Uterus (tissue), 4 donors: ENCODE measurements around the gene YBEY. TPM values are rescaled to one million over a fixed set of nuclear protein-coding genes. Genes with fewer than 3 reads are reported as not detected.
"Not testable (repeated sequence)": the region's sequence is repeated elsewhere in the genome, so short reads cannot be mapped to it uniquely, and the experiment has no call there.

ENCODE experiments used
- DNase-seq, 2 donors: peaks; one replicate each; pipeline ENCODE4 v3.0.0-alpha.2; 2019 to 2020
- H3K27ac ChIP-seq, 2 donors: fragments of 200-600 bp; sonication (generic); 1 replicate in 1 of 2; 2 replicates in 1 of 2; pipeline ENCODE4 v1.5.1; 2016 to 2018
- H3K27me3 ChIP-seq, 2 donors: fragments of 200-600 bp; sonication (generic); one replicate each; pipeline ENCODE4 v1.5.1; 2018 to 2019; ENCODE audit warnings: control low read depth in 1 of 2
- H3K36me3 ChIP-seq, 2 donors: fragments of 200-600 bp; sonication (generic); one replicate each; pipeline ENCODE4 v1.5.1; 2019; ENCODE audit warnings: control low read depth in 1 of 2
- H3K4me1 ChIP-seq, 2 donors: fragments of 200-600 bp; sonication (generic); one replicate each; pipeline ENCODE4 v1.5.1; 2018 to 2019; ENCODE audit warnings: control low read depth in 1 of 2
- H3K4me3 ChIP-seq, 2 donors: fragments of 200-600 bp; sonication (generic); 1 replicate in 1 of 2; 2 replicates in 1 of 2; pipeline ENCODE4 v1.5.1; 2018 to 2019; ENCODE audit warnings: mild to moderate bottlenecking in 1 of 2
- H3K9me3 ChIP-seq, 2 donors: fragments of 200-600 bp; sonication (generic); one replicate each; pipeline ENCODE4 v1.5.1; 2019; ENCODE audit warnings: control low read depth in 1 of 2
- POLR2A ChIP-seq, 2 donors: fragments of 450-650 bp; IDR thresholded peaks; one replicate each; pipeline ENCODE4 v1.6.1; 2016; ENCODE audit warnings: antibody characterized with exemption in 2 of 2, mild to moderate bottlenecking in 1 of 2, moderate library complexity in 1 of 2
- intact Hi-C: fragments of 100-400 bp; cut with DNase I; formaldehyde crosslinking; loops from one replicate; pipeline ENCODE4 v1.15.1; 2023; ENCODE audit warnings: low total_unique reads
- total RNA-seq, 4 donors: library from RNA; depleted of rRNA in 3 of 4; stranded (reverse); fragments of >200 nt in 3 of 4; gene quantifications; one replicate each; pipeline versions ENCODE4 v1.1.0 to v1.2.4, GENCODE V29; 2014 to 2023
- TF ChIP-seq, protein P1 (sequence below), 4 experiments: fragments of 200-600 bp in 2 of 4; fragments of 450-650 bp in 2 of 4; sonication (generic) in 2 of 4; IDR thresholded peaks; one replicate each; pipeline ENCODE4 v1.5.1; 2016 to 2019; ENCODE audit warnings: antibody characterized with exemption in 4 of 4, mild to moderate bottlenecking in 2 of 4, moderate library complexity in 1 of 4
- donor health status: DM: yes; HTN: yes; CAD: no.

Gene YBEY, protein sequence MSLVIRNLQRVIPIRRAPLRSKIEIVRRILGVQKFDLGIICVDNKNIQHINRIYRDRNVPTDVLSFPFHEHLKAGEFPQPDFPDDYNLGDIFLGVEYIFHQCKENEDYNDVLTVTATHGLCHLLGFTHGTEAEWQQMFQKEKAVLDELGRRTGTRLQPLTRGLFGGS
- 10 to 100 TPM in 3 of 4 donors, 1 to 10 TPM in 1; 2.9 to 78.6 (median 13.0) TPM for total RNA-seq

DNA sequence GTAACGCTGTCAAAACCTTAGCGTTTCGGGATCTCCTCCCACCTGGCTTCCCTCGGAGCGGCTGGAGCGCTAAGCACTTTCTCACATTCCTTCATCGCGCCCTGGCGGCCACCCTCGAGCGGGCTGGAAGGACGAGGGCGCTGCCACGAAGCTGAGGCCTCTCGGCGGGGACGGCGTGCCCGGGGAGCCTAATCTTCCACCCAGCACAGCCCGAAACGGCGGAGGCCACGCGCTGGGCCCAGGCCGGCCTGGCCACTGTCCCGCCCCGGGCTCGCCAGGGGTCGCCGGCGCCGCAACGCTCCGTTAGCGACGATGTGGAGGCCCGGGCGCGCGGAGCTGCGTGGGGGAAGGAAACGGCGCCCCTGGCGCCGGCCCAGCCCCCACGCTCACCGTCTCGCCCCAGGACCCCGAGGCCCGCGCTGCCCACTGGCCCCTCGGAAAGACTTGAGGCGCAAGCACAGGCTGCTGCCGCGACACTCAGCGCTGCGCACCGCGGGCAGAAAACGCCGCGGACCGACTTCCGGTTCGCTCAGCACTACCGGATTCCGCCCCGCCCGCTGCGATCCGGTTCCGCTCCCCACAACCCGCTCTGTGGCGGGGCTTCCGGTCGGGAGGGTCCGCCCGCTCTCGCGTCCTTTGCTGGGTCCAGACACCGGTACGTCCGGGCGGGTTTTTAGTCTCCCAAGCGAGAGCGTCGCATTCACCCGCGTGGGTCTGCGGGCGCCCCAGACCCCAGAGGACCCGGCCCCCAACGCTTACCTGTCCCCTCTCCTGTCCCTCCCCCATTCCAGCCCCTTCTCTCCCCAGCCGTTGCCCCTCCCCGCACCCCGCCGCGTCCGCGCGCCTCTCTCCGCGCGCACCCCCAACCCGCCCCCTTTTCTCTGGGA is at the start of gene YBEY:
TSS of gene YBEY (plus strand) at position 582 of the 887 bp plus-strand sequence. CDS start 572 bp downstream, outside the sequence.
- DNase-seq: peak; percentile 85 to 88
- intact Hi-C loops: no loop called here
- H3K9me3 ChIP-seq: no peaks in the 10 kb centered on the region
- peak within 1 kb of the TSS; percentile 89 to 94 for H3K27ac ChIP-seq
- peaks cover 9 to 12% of the 10 kb centered on the region in 2 donors for H3K4me1 ChIP-seq
- no peaks in the 10 kb centered on the region for H3K27me3 ChIP-seq
- H3K36me3 ChIP-seq: no peaks in the 10 kb centered on the region
- H3K4me3 ChIP-seq: peak within 1 kb of the TSS; percentile 77 to 80
- TF ChIP-seq POLR2A (IDR thresholded peaks at IDR 0.05): peak; percentile 51 to 77
- TF ChIP-seq, protein P1, sequence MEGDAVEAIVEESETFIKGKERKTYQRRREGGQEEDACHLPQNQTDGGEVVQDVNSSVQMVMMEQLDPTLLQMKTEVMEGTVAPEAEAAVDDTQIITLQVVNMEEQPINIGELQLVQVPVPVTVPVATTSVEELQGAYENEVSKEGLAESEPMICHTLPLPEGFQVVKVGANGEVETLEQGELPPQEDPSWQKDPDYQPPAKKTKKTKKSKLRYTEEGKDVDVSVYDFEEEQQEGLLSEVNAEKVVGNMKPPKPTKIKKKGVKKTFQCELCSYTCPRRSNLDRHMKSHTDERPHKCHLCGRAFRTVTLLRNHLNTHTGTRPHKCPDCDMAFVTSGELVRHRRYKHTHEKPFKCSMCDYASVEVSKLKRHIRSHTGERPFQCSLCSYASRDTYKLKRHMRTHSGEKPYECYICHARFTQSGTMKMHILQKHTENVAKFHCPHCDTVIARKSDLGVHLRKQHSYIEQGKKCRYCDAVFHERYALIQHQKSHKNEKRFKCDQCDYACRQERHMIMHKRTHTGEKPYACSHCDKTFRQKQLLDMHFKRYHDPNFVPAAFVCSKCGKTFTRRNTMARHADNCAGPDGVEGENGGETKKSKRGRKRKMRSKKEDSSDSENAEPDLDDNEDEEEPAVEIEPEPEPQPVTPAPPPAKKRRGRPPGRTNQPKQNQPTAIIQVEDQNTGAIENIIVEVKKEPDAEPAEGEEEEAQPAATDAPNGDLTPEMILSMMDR (IDR thresholded peaks at IDR 0.05): peak; percentile 26 to 40 (median 36)

DNA sequence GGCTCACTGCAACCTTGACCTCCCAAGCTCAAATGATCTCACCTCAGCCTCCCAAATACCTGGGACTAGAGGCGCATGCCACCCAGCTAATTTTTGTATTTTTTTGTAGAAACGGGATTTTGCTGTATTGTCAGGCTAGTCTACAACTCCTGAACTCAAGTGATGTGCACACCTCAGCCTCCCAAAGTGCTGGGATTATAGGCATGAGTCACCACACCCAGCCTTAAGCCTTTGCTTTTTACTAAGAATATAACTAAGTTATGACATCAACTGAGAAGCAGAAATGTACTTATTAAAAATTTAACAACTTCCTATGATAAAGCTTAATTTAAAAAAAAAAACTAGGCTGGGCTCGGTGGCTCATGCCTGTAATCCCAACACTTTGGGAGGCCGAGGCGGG is 48.7 kb upstream of the YBEY start:
- H3K4me3 ChIP-seq: no peak overlapping the region
- no peaks in the 10 kb centered on the region for H3K9me3 ChIP-seq
- H3K4me1 ChIP-seq: no peaks in the 10 kb centered on the region
- no peaks in the 10 kb centered on the region for H3K27me3 ChIP-seq
- peaks cover 0 to 3% of the 10 kb centered on the region in 2 donors for H3K36me3 ChIP-seq
- intact Hi-C loops: no loop called here
- no peak overlapping the region for H3K27ac ChIP-seq
- TF ChIP-seq POLR2A (IDR thresholded peaks at IDR 0.05): no peak
- TF ChIP-seq, protein P1 (IDR thresholded peaks at IDR 0.05): no peak
- no peak for DNase-seq

DNA sequence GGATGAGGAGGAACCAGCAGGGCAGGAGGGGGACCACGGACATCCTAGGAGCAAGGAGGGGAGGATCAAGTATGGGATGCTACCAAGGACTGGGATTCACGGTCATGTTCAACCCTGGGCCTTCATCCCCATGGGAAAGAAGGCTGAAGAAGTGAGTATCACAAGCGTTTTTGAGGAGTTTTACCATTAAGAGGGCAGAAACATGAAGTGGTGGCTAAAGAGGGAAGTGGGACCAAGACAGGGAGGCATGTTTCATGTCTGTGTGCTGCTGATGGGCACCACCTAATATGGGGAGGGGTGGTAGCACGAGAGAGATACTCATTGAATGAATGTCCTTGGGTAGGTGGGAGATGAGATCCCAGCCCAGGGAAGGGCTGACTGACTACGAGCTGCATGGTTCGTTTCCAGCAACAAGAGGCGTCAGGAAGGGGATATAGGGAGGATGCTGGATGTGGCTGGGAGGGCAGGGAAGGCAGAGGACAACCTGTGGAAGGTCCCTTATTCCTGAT is 46.3 kb upstream of the YBEY start:
- intact Hi-C loops: no loop called here
- no peak overlapping the region for H3K4me3 ChIP-seq
- H3K9me3 ChIP-seq: no peaks in the 10 kb centered on the region
- no peaks in the 10 kb centered on the region for H3K4me1 ChIP-seq
- no peak overlapping the region for H3K27ac ChIP-seq
- no peak for TF ChIP-seq POLR2A (IDR thresholded peaks at IDR 0.05)
- TF ChIP-seq, protein P1 (IDR thresholded peaks at IDR 0.05): no peak
- peaks cover 0 to 3% of the 10 kb centered on the region in 2 donors for H3K36me3 ChIP-seq
- H3K27me3 ChIP-seq: no peaks in the 10 kb centered on the region
- DNase-seq: no peak

DNA sequence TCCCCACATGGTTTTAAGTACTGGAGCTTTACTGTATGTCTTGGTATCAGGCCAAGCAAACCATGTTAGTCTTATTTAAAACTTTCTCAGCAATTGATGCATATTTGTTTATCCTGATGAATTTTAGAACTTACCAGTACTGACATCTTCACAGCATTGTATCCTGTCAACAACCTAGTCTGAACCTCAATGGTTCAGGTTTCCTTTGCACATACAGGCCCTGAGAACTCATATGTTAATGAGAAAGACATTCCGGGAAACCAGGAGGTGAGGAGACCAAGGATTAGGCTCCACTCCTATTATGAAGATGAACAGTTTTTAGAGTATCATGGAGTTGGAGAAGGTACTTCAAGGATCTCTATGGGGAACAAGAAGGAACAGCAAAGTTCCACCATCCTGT is 44.6 kb upstream of the YBEY start:
- intact Hi-C loops, H3K27me3 ChIP-seq, H3K36me3 ChIP-seq: not testable (repeated sequence)

DNA sequence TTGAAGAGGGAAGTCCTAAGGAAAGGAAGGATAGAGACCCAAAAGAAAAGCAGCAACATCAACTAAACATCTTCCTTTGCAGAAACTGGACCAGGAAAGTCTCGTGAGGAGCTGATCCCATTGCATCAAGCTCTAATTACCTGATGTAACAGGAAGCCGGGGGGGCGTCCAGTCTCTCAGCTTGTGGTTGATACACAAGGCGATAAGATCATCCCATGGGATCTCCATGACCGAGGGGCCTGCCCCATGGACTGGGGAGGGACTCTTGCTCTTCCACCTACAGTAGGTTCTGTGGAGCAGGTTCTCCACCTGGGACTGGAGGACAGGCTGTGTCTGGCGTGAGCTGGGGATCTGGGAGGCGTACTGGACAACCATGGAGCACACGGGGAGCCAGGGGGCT is 42.8 kb upstream of the YBEY start:
- intact Hi-C loops: no loop called here
- Histone ChIP-seq H3K27ac (no peak overlapping the region), H3K36me3 (peaks cover 0 to 3% of the 10 kb centered on the region in 2 donors), H3K4me1 (no peaks in the 10 kb centered on the region), H3K4me3 (no peak overlapping the region), H3K27me3 (no peaks in the 10 kb centered on the region), H3K9me3 (no peaks in the 10 kb centered on the region)
- TF ChIP-seq POLR2A (IDR thresholded peaks at IDR 0.05): no peak
- TF ChIP-seq, protein P1 (IDR thresholded peaks at IDR 0.05): no peak
- no peak for DNase-seq

More for the DNA sequence above, 44.6 kb upstream of the YBEY start:
- H3K4me1 ChIP-seq, H3K4me3 ChIP-seq, H3K27ac ChIP-seq, DNase-seq, H3K9me3 ChIP-seq: not testable (repeated sequence)
